ENCODE data around the gene SLC18A3. TPM values are rescaled to one million over a fixed set of nuclear protein-coding genes. Genes with fewer than 3 reads are reported as not detected.

SLC18A3 gene
- total RNA-seq = 1.3 TPM

GRCh38 chr10:49610114-49610457 lies at the start of gene SLC18A3:
Gene SLC18A3 (plus strand): TSS chr10:49610310. CDS start chr10:49610741, 431 bp downstream.

DNA sequence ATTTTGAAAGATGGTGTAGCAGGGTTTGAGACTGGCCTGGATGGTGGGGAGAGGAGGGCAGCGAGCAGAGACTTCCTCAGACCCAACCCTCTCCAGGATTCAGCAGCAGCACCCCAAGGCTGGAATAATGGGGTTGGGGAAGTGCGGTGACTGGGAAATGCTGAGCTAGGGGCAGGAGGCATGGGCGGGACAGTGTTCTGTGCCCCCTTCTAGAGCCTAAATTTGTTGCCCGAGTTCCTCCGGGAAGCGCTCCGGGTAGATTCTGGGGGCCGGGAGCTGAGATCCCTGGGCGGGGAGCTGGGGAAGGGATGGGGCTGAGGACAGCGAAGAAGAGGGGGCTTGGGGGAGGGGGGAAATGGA lies 3.8 kb downstream of the SLC18A3 start, which contains the start of gene CHAT:
CHAT (plus strand) TSS at position 156 of the 360 bp plus-strand sequence; CDS start at position 309, 153 bp downstream.

Other genes starting within 250 kb of the SLC18A3 start
- gene DRGX, start 214.2 kb upstream of the SLC18A3 start, total RNA-seq = 1.3 TPM
- gene ERCC6, start 71.2 kb upstream of the SLC18A3 start, total RNA-seq = 35.5 TPM
- 1.8 TPM for gene CHAT, start 3.7 kb downstream of the SLC18A3 start, total RNA-seq
- not detected for gene C10orf53, start 69.3 kb downstream of the SLC18A3 start, total RNA-seq
- 15.8 TPM for gene OGDHL, start 152.0 kb downstream of the SLC18A3 start, total RNA-seq

Measured in camera-type eye (tissue), 1 donor.